Measurements from ENCODE around the gene IL22RA2. TPM values are rescaled to one million over a fixed set of nuclear protein-coding genes. Genes with fewer than 3 reads are reported as not detected.

The IL22RA2 gene
- polyA plus RNA-seq, 1 of the 3 experiments (the other 2 are of a cell fraction): not detected

GRCh38 chr6:137166247-137167098 lies 7.0 kb downstream of the IL22RA2 start:
- no peak overlapping the region for H2AFZ ChIP-seq (ENCODE audit: low read depth)
- no peaks in the 10 kb centered on the region for H3K27me3 ChIP-seq (ENCODE audit: insufficient read depth)
- ChIA-PET CTCF (interaction anchor here (0.7 to 2.1 kb wide), 6 partner anchors 10 to 522 kb away, joined by 3 to 17 read pairs (median 3); no protein-coding TSS in a partner anchor), POLR2A (interaction anchor here (1.1 kb wide), 1 partner anchor 244 kb away, joined by 4 read pairs; the partner anchor contains the start of gene SLC35D3)
- no peak overlapping the region for H3K4me2 ChIP-seq
- no peaks in the 10 kb centered on the region for H3F3A ChIP-seq (replicated peaks; ENCODE audit: insufficient read depth)
- no peak overlapping the region for H3K4me3 ChIP-seq (ENCODE audit: low read depth in 2 of 2, low read length in 1 of 2)
- no peak for DNase-seq
- no peaks in the 10 kb centered on the region for H3K4me1 ChIP-seq (ENCODE audit: control insufficient read depth in 1 of 2, insufficient read depth in 2 of 2, low read depth in 1 of 2, low read length in 1 of 2)
- H4K20me1 ChIP-seq (ENCODE audit: insufficient read depth): no peaks in the 10 kb centered on the region
- H3K27ac ChIP-seq (ENCODE audit: low read depth in 2 of 2, low read length in 1 of 2): no peak overlapping the region
- no peaks in the 10 kb centered on the region for H3K9me2 ChIP-seq
- no peaks in the 10 kb centered on the region for H3K79me2 ChIP-seq (ENCODE audit: insufficient read depth)
- no peak for TF ChIP-seq SIN3A (IDR thresholded peaks at IDR 0.05; ENCODE audit: borderline replicate concordance, low read depth, low read length)
- TF ChIP-seq MXI1 (IDR thresholded peaks at IDR 0.05; ENCODE audit: low read depth, low read length): no peak
- no peak for TF ChIP-seq TCF12 (IDR thresholded peaks at IDR 0.05)
- TF ChIP-seq POLR2AphosphoS5 (IDR thresholded peaks at IDR 0.05; ENCODE audit: low read depth, low read length): no peak
- no peak for TF ChIP-seq MEF2A (IDR thresholded peaks at IDR 0.05; ENCODE audit: borderline replicate concordance, low read depth)
- TF ChIP-seq FOSL2 (IDR thresholded peaks at IDR 0.05; ENCODE audit: borderline replicate concordance, low read depth): no peak
- no peak for TF ChIP-seq USF2 (IDR thresholded peaks at IDR 0.05; ENCODE audit: borderline replicate concordance, low read depth, low read length)
- no peak for TF ChIP-seq NRF1 (IDR thresholded peaks at IDR 0.05; ENCODE audit: low read depth, low read length)
- TF ChIP-seq CHD2 (IDR thresholded peaks at IDR 0.05; ENCODE audit: low read length, partially characterized antibody): no peak
- no peak for TF ChIP-seq SMC3 (IDR thresholded peaks at IDR 0.05; ENCODE audit: low read depth, low read length)
- no peak for TF ChIP-seq TAF1 (IDR thresholded peaks at IDR 0.05; ENCODE audit: borderline replicate concordance, low read depth, low read length)
- no peak for TF ChIP-seq FOXM1 (IDR thresholded peaks at IDR 0.05; ENCODE audit: low read depth)
- TF ChIP-seq RXRA (IDR thresholded peaks at IDR 0.05; ENCODE audit: borderline replicate concordance, low read depth): no peak
- no peak for TF ChIP-seq EP300 (IDR thresholded peaks at IDR 0.05; ENCODE audit: borderline replicate concordance in 1 of 2, low read depth in 1 of 2, low read length in 1 of 2)
- TF ChIP-seq IRF3 (IDR thresholded peaks at IDR 0.05; ENCODE audit: low read depth, low read length): no peak
- no peak for TF ChIP-seq RCOR1 (IDR thresholded peaks at IDR 0.05; ENCODE audit: low read length)
- no peak for TF ChIP-seq NFIC (IDR thresholded peaks at IDR 0.05; ENCODE audit: borderline replicate concordance)
- H3K9me3 ChIP-seq: no peaks in the 10 kb centered on the region
- H3K36me3 ChIP-seq (replicated peaks in 1 of 2; ENCODE audit: control insufficient read depth in 1 of 2, insufficient read depth in 2 of 2, low read length in 1 of 2): no peaks in the 10 kb centered on the region
- no peak overlapping the region for H3K9ac ChIP-seq
- 33% methylated on average over 8 of the region's 8 CpGs for WGBS (ENCODE audit: low lambda C conversion rate)
